ENCODE results near the gene MPZL3. TPM values are rescaled to one million over a fixed set of nuclear protein-coding genes. Genes with fewer than 3 reads are reported as not detected.

Gene MPZL3
- polyA plus RNA-seq, 4 donors = 2.4 to 6.8 (median 5.2) TPM

DNA sequence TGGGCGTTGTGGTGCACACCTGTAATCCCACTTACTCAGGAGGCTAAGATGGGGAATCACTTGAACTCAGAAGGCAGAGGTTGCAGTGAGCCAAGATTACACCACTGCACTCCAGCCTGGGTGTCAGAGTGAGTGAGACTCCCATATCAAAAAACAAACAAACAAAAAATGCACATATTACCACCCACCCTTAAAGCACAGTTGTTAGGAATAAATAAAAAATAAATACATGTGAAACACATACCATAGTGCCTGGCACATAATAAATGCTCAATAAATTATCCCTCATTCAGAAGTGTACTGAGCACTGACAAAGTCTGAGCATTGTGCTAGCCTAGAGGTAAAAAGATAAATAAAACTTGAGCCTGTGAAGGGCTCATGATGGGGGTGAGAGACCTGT lies 18.3 kb downstream of the MPZL3 start:
- DNase-seq (ENCODE audit: low read depth in 4 of 4, low spot score in 3 of 4) = no peak

DNA sequence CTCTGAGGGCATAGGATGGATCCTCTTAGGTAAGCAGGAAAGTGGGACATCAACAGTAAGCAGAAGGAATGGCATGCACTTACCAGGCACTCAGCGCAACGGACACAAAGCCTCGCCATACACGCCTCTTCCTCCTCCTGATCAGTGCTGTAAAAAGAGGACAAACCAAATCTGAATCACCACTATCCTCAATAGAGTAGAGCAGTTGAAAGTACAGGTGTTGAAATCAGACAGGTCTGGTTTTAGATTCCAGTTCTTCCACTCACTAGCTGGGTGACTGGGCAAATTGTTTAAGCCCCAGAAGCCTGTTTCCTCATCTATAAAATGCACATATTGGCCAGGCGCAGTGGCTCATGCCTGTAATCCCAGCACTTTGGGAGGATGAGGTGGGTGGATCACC lies 18.8 kb downstream of the MPZL3 start:
- DNase-seq (ENCODE audit: low read depth in 4 of 4, low spot score in 3 of 4) = no peak

DNA sequence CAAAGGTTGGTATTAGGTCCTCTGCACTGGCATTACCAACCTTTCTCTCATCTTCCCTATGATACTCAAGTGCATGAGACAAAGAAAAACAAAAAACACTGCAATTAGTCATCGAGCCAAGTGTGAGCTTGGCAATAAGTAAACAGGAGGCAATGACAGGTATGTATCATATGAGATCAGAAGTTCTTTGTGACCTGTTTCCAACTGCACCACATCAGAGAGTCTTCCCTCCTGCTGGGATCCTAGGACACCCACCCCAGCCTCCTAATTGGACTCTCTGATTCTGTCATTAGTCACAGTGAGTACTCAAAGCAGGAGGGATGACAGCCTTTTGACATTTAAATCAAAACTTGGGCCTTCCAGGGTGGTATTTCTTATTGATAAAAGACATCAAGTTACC lies 19.5 kb downstream of the MPZL3 start:
- no peak for DNase-seq (ENCODE audit: low read depth in 4 of 4, low spot score in 3 of 4)

DNA sequence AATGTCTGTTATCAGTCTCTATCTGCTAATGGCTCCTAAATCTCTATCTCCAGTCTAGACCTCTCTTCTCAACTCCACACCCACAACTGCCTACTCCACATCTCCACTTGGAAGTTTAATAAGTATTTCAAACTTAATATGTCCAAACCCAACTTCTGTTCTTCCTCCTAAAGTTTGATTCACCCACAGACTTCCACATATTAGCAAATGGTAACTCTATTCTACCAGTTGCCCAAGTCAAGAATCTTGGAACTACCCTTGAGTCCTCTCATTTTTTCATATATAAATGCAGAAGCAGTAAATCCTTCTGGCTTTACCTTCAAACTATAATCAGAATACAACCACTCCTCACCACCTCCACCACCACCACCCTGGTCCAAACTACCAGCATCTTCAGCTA lies 20.7 kb downstream of the MPZL3 start:
- DNase-seq (ENCODE audit: low read depth in 4 of 4, low spot score in 3 of 4) = no peak

DNA sequence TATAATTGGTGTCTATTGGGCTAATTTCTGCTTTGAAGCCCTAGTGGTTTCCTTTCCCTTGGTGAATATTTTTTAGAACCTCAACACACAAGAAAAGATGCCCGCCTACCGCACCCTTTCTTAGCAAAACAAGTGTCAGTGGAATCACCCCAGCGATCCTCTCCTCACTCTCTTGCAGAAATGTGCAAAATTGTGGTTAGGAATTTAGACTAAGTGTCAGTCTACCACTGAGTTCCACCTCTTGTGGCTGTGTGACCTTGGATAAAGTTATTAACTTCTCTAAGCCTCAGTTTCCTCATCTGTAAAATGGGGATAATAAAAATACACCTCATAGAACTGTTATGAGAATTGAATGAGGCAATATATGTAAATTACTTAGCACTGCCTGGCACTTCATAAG lies 22.1 kb downstream of the MPZL3 start:
- DNase-seq (ENCODE audit: low read depth in 4 of 4, low spot score in 3 of 4) = no peak

DNA sequence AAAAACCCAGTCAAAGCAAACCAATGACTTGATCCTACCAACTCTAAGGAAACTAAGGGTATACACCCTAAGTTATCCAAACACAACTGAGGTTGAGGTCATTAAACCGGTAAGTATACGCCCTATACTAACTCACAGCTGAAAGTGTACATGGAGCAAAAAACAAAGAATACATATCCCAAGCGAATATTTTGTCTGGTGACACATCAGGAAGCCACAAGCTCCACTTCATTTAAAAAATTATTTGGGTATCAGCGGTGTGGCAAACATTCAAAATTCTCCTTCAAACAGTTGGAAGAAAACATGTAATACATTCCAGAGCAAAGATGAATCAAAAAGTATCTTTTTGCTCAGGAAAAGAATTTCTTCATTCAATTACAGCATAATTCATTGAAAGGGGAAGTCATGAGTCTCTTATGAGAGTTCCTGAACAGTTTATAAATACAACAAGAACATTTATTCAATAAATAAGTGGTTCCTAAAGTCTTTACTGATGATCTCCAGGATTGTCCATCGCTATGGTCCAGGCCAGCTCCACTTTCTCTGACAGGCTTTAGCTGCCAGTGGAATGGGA lies 22.8 kb downstream of the MPZL3 start:
- DNase-seq (ENCODE audit: low read depth in 4 of 4, low spot score in 3 of 4) = no peak

DNA sequence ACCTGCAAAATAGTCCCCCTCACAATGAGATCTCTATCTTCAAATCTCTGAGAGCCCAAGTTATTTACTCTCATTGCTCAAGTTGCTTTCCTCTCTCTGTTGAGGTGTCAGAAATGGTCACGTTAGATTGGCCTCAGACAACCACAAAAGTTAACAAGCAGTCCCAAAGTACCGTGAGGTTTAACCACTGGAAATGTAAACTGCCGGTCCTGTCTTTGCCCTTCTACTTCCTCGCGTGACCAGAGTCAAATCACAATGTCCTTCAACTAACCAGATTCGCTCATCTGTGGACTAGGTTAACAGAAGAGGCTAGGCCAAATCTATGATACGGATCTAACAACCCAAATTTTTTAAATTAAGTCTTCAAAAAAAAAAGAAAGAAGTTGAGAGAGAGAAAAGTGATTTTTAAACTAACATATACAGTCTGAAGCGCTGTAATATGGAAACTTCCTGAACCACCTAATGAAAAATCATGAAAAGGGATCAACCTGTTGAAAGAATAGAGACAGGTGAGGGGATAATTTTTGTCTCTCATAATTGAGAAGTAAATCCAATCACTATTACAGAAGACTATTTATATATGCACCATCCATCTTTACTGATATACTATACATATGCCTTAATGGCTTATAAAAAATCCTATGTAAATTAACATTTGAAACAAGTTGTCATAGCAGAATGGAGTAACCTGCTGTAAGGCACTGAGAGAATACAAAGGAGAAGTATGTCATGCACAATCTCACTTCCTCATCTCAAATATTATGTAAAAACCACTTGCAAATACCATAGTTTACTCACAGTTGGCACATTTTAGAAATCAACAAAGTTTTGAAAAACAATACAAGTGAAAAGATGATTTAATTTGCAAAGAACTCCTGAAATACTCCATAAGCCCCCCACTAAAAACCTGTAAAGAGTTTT lies 24.0 kb downstream of the MPZL3 start:
- no peak for DNase-seq (ENCODE audit: low read depth in 4 of 4, low spot score in 3 of 4)

DNA sequence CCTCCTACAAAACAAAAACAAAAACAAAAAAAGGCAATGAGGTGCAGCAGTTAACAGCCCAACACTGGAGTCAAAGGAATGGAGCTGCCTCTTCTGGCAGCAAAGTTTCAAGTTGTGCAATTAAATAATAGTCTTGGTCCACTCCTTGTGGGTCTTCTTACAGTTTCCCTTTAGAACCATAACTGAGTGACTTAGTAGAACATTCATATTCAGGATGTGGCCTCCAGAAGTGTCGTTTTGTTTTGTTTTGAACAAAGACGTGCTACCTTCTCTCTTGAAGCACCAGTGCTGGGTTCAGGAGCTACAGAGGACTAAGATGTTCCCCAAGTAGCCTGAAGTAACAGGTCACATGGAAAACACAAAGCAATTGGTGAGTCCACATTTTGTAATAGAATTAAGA lies 25.4 kb downstream of the MPZL3 start:
- no peak for DNase-seq (ENCODE audit: low read depth in 4 of 4, low spot score in 3 of 4)

DNA sequence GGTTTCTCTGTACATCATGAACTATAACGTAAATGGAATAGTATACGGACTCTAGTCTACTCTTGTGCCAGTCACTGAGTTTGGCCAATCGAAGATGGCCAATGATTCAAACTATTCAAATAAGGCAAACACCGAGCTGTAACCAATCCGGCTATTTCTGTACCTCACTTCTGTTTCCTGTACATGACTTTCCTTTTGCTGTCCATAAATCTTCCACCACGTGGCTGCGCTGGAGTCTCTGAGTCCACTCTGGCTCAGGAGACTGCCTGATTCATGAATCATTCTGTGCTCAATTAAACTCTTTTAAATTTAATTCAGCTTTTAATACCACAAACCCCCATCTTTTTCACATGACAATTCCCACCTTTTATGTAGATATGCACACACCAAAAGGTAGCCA lies 25.9 kb downstream of the MPZL3 start:
- no peak for DNase-seq (ENCODE audit: low read depth in 4 of 4, low spot score in 3 of 4)

DNA sequence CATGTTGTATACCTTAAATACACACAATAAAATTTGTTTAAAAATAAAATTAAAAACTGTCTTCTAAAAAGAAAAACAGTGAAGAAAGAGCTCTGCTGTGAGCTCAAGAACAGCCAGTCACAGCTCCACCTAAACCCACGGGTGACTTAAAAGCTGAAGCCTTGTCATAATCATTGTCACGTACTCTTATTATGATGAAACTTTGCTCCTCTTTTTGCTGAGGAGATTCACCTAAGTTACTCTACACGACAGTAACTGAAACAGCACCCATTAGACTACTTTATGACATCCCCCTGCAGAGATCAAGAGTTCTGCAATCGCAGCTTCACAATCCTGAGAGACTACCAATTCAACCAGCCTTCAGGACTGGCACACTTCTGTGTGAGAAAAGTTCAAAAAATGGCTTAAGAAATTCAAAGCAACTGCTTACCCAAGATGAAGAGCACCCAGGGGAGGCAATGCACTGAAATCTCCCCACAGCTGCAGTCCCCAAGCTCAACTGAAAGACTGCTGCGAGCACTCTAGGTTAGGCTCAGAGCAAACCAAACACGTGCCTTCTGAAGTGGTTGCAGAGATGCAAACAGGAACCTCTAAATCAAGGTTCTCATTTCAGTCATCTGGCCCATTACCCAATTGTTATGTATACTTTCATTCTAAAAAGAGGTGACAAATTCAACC lies 27.5 kb downstream of the MPZL3 start, which contains the start of gene JAML:
Gene JAML (minus strand): TSS at position 501 of the 678 bp plus-strand sequence. CDS start 10,145 bp downstream, outside the sequence.
- no peak for DNase-seq (ENCODE audit: low read depth in 4 of 4, low spot score in 3 of 4)

DNA sequence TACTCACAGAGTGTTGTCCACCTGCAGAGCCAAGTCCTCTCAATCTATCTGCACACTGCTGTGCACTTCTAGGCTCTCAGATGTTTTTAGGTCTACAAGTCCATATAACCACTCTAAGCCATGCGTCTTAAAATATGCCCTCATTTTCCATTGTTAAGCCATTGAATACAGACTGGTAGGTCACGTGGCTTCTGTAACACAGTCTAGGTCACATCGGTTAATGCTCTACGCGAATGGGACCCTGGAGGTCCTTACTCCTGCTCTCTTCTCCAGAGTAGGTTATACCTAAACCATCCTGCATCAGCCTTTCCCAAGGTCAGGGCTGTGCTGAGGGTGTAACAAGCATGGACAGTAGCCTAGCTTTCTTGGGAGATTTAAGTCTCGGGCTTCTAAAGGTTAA lies 28.2 kb downstream of the MPZL3 start:
- no peak for DNase-seq (ENCODE audit: low read depth in 4 of 4, low spot score in 3 of 4)

DNA sequence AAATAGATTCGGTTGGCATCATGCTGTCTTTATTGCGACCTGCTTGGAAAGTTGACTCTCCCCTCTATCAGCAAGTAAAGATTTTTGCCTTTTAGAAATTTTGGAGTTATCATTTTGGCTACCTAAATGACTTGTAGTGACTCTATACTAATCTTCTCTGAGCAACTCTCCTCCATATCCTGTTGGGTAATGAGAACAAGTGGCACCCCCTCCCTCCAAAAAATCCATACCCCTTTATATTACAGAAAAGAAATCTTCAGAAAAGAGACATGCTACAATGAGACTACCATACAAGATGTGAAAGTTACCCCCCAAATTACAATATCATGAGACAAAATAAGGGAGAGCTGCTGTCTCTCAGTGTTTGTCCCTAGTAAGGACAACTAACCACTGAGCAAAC lies 28.6 kb downstream of the MPZL3 start:
- DNase-seq (ENCODE audit: low read depth in 4 of 4, low spot score in 3 of 4) = no peak

DNA sequence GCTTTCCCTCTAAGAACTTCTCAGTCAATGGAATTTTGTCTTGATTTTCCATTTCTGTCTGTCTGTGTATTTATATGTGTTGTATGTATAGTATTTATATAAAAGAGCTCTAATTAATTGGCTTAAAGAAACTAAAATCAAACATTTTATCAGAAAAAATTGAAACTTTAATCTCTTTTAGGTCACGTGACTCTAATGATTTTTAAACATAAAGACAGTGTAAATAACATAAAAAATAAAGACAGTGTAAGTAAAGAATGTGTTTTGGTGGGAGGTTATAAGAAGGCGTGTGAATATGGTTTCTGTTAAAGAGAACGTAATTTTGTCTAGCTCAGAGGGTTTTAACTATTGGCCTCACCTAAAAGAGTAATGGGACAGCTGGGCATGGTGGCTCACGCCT lies 29.7 kb downstream of the MPZL3 start:
- DNase-seq (ENCODE audit: low read depth in 4 of 4, low spot score in 3 of 4) = no peak

DNA sequence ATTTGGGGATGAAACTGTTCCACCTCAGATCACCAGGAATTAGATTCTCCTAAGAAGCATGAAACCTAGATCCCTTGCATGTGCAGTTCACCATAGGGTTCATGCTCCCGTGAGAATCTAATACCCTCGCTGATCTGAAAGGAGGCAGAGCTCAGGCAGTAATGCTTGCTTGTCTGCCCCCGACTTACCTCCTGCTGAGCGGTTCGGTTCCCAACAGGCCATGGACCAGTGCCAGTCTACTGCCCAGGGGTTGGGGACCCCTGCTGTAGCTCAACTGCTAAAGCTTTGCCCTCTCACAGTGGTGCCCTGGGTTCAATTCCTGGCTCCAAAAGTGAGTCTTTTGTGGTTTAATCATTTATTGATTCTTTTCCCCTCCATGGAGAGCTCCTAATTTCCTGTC lies 30.7 kb downstream of the MPZL3 start:
- no peak for DNase-seq (ENCODE audit: low read depth in 4 of 4, low spot score in 3 of 4)

DNA sequence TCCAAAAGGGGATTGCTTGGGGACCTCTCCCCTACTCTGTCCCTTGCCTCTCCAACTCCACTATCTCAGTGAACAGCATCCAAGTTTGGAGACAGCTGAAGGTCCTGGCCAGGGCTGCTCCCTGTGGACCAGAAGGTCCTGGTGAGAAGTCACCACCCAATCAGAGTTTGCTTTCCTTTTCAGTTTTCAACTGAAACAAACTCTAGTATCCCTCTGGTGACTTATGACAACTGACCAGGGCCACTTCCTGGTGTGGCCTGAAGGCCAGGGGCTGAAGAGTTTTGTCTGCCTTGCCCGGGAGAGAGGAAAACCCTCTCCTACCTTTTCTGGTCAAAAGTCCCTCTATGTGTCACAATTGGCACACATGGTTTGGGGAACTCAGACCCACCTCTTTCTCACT lies 32.4 kb downstream of the MPZL3 start:
- no peak for DNase-seq (ENCODE audit: low read depth in 4 of 4, low spot score in 3 of 4)

DNA sequence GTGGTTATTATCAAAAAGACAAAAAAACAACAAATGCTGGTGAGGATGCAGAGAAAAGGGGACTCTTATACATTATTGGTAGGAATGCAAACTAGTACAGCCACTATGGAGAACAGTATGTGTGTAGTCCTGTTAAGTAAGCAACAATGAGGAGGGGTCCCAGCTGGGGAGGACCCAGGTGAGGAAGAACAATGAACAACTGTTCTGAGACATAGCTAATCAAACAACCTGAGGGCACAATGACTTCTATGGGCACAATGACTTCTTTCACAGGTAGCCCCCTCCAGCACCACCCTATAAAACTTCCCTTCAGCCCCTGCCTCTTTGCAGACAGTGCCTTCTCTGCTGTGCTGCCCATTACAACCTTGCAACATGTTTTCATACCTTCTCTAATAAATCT lies 32.9 kb downstream of the MPZL3 start:
- DNase-seq (ENCODE audit: low read depth in 4 of 4, low spot score in 3 of 4) = no peak

DNA sequence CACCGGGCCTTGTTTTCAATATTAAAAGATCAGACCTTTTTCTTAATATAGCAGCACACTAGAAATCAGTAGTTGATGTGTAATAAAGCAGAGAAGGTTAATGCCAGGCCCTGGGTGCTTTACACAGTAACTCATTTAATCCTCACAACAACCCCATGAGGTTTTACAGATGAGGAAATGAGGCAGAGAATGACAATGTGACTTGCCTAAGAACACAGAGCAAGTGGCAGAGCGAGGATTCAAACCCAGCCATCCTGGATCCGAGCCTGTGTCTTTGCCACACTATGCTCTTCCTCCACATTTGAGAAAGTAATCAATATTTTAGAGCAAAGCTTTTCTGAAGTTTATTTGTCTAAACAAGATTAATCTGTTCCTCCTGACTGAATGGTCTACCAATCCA lies 34.6 kb downstream of the MPZL3 start:
- DNase-seq (ENCODE audit: low read depth in 4 of 4, low spot score in 3 of 4) = no peak

DNA sequence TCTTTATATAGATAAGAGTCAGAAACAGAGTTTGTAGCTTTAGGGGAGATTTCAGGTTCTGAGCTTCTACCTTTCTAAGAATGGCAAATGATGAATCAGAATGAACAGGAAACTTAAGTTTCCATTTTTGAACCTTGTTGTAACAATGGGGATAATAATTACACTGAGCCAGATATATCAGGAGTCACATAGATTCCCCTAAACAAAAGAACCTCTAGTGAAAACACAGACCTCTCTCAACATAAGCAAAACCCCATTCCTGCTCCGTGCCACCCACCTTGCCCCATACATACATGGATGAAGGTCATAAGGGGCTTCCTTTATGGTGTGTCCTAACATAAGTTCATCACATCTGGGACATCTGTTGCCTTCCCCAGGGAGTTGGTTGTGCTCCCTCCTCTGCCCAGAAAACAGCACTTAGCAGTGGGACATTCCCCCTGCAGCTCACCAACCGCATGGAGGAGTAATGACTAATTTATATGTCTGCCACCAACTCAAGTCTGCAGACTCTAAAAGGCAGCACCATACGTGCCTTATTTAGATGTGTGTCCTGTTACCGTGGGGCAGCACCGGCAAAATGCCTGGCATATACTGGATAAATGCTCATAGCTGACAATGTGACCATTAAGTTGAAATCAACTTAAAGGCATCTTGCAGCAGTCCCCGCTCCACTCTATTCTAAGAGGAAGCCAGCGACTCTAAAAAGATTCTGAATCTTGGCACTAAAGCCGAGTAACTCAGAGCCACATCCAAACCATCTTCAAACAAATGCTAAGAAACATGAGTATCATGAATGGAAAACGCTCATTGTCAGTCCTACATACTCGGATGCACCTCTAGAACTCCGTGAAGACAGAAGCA lies 35.3 kb downstream of the MPZL3 start:
- no peak for DNase-seq (ENCODE audit: low read depth in 4 of 4, low spot score in 3 of 4)

DNA sequence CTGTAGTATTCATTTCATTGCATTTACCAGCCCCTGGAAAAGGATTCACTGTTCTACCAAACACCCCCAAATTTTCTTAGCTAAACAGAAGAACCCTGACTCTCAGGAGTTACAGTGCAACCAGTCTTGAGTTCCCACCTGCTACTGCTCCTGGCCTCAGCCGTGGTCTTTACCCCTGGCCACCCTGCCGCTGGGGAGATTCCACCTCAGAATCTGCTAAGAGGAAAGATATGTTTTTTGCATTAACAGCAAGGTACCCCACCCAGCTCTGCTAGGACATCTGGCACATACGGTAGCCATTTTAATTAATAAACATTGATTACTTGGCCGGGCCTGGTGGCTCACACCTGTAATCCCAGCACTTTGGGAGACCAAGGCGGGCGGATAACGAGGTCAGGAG lies 36.4 kb downstream of the MPZL3 start:
- no peak for DNase-seq (ENCODE audit: low read depth in 4 of 4, low spot score in 3 of 4)

DNA sequence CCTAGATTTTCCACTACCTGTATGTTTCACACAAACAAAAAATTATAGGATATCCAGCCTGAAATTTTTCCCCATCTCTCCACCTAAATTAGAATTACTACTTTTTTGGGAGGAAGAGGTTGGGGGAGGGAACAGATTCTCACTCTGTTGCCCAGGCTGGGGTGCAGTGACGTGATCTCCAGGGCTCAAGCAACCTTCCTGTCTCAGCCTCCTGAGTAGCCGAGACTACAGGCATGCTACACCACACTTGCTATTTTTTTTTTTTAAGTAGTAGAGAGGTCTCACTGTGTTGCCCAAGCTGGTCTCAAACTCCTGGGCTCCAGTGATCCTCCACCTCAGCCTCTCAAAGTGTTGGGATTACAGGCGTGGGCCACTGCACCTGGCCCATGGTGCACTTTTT lies 36.9 kb downstream of the MPZL3 start:
- no peak for DNase-seq (ENCODE audit: low read depth in 4 of 4, low spot score in 3 of 4)

All from left renal pelvis (tissue), 4 donors.